Measurements from ENCODE around the gene PDXP. TPM values are rescaled to one million over a fixed set of nuclear protein-coding genes. Genes with fewer than 3 reads are reported as not detected.

PDXP gene
- total and polyA plus RNA-seq, 4 donors, result 23.4 to 42.2 (median 28.5) TPM

DNA sequence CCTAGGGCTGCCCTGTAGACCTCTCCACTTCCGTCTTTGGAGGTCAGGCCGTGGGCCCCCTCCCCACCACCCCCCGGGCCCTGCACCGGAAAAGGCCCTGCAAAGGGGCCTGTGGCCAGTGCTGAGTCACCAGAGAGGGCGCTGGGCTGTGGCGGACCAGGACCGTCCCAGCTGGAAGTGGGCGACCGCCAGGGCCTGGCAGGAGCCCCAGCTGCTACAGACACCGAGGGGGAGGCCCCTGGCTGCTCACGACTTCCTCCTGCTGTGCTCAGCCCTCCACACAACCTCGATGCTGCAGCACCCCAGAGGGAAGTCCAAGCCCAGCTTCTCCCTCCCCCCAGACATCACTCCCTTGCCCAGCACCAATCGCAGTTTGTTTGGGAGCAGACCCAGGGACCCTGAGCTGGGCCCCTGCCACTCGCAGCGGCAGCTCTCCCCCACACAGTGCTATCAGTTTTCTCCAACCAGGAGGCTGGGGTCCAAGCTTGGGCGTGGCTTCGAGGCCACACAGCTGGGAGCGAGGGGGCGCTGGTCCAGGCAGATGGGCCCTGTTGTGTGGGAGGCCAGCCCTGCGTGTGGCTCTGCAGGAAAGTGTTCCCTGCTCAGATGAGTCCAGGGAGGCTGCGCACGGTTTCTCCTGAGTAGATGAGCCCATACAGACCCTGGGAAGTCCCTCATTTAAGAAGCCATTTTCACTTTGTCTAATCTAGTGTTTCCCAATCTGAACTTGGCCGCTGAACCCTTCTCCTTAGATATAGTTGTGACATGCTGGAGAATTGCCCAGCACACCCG lies 24.7 kb upstream of the PDXP start:
- WGBS, result 37% methylated on average over 24 of the region's 24 CpGs
- H3K27ac ChIP-seq (ENCODE audit: low read depth in 1 of 2, low read length in 2 of 2), result peak overlapping the region; percentile 80 to 84
- H3K27me3 ChIP-seq (ENCODE audit: control insufficient read depth in 4 of 4, insufficient read depth in 4 of 4, low read length in 3 of 4), result no peaks in the 10 kb centered on the region
- H3K4me3 ChIP-seq (ENCODE audit: low read depth in 1 of 3, low read length in 3 of 3), result no peak overlapping the region
- peaks cover 7 to 55% (median 39%) of the 10 kb centered on the region in 4 donors for H3K4me1 ChIP-seq (ENCODE audit: control insufficient read depth in 4 of 4, insufficient read depth in 4 of 4, low read length in 3 of 4)
- H3K9ac ChIP-seq (ENCODE audit: low read depth in 1 of 2, low read length in 2 of 2), result no peak overlapping the region
- DNase-seq (ENCODE audit: low spot score), result no peak
- no peaks in the 10 kb centered on the region for H3K9me3 ChIP-seq (ENCODE audit: control insufficient read depth in 4 of 4, low read length in 3 of 4)
- TF ChIP-seq HNF4G (IDR thresholded peaks at IDR 0.05) (no peak), RXRA (IDR thresholded peaks at IDR 0.05) (peak; percentile 22 to 39), YY1 (IDR thresholded peaks at IDR 0.05) (no peak), SP1 (IDR thresholded peaks at IDR 0.05) (peak; percentile 28), HNF4A (conservative IDR thresholded peaks at IDR 0.05) (peak; percentile 30), RAD21 (IDR thresholded peaks at IDR 0.05) (no peak), JUND (IDR thresholded peaks at IDR 0.05) (peak in 1 of 2 donors; percentile 15), GABPA (IDR thresholded peaks at IDR 0.05 in 1 of 2, conservative IDR thresholded peaks at IDR 0.05 in 1 of 2) (peak in 1 of 2 donors; percentile 7)
- TF ChIP-seq, protein P1, sequence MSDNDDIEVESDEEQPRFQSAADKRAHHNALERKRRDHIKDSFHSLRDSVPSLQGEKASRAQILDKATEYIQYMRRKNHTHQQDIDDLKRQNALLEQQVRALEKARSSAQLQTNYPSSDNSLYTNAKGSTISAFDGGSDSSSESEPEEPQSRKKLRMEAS (IDR thresholded peaks at IDR 0.05), result no peak
- TF ChIP-seq, protein P2, sequence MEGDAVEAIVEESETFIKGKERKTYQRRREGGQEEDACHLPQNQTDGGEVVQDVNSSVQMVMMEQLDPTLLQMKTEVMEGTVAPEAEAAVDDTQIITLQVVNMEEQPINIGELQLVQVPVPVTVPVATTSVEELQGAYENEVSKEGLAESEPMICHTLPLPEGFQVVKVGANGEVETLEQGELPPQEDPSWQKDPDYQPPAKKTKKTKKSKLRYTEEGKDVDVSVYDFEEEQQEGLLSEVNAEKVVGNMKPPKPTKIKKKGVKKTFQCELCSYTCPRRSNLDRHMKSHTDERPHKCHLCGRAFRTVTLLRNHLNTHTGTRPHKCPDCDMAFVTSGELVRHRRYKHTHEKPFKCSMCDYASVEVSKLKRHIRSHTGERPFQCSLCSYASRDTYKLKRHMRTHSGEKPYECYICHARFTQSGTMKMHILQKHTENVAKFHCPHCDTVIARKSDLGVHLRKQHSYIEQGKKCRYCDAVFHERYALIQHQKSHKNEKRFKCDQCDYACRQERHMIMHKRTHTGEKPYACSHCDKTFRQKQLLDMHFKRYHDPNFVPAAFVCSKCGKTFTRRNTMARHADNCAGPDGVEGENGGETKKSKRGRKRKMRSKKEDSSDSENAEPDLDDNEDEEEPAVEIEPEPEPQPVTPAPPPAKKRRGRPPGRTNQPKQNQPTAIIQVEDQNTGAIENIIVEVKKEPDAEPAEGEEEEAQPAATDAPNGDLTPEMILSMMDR (IDR thresholded peaks at IDR 0.05; ENCODE audit: low read depth, low read length, missing input control), result peak; percentile 3
- TF ChIP-seq, protein P3, sequence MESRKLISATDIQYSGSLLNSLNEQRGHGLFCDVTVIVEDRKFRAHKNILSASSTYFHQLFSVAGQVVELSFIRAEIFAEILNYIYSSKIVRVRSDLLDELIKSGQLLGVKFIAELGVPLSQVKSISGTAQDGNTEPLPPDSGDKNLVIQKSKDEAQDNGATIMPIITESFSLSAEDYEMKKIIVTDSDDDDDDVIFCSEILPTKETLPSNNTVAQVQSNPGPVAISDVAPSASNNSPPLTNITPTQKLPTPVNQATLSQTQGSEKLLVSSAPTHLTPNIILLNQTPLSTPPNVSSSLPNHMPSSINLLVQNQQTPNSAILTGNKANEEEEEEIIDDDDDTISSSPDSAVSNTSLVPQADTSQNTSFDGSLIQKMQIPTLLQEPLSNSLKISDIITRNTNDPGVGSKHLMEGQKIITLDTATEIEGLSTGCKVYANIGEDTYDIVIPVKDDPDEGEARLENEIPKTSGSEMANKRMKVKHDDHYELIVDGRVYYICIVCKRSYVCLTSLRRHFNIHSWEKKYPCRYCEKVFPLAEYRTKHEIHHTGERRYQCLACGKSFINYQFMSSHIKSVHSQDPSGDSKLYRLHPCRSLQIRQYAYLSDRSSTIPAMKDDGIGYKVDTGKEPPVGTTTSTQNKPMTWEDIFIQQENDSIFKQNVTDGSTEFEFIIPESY (IDR thresholded peaks at IDR 0.05), result no peak
- TF ChIP-seq, protein P4, sequence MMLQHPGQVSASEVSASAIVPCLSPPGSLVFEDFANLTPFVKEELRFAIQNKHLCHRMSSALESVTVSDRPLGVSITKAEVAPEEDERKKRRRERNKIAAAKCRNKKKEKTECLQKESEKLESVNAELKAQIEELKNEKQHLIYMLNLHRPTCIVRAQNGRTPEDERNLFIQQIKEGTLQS (IDR thresholded peaks at IDR 0.05), result no peak
- peaks cover 0 to 10% (median 3%) of the 10 kb centered on the region in 4 donors for H3K36me3 ChIP-seq (ENCODE audit: control insufficient read depth in 4 of 4, insufficient read depth in 3 of 4, low read depth in 1 of 4, low read length in 3 of 4)

DNA sequence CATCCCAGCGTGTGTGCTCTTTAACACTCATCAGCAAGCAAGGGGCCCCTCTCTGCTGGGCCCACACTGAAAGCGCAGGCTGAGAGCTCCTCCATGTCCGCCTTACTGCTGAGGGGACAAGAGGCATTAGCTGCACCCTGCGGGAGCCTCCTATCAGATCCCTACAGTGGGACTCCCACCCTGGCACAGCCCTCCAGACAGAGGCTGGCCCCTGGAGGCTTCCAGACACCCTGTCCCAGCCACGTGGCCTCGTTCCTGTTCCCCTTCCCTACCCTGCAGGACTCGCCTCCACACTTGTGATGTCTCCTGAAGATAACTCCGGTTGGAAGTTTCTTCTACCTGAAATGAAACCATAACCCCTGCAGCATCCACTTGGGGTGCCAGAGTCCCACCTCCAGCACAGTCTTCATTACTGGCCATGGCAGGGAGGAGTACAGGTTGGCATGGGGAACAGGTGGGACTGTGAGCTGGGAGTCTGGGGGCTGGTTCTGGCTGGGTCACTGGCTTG lies 24.1 kb upstream of the PDXP start:
- H3K27ac ChIP-seq (ENCODE audit: low read depth in 1 of 2, low read length in 2 of 2), result peak overlapping the region; percentile 80 to 84
- TF ChIP-seq RXRA (IDR thresholded peaks at IDR 0.05) (no peak), NR2F2 (IDR thresholded peaks at IDR 0.05) (no peak), SP1 (IDR thresholded peaks at IDR 0.05) (no peak), JUND (IDR thresholded peaks at IDR 0.05) (no peak)
- TF ChIP-seq, protein P4 (IDR thresholded peaks at IDR 0.05), result no peak
- TF ChIP-seq, protein P2 (IDR thresholded peaks at IDR 0.05; ENCODE audit: low read depth, low read length, missing input control), result no peak
- WGBS, result 66% methylated on average over 8 of the region's 8 CpGs
- H3K4me1 ChIP-seq (ENCODE audit: control insufficient read depth in 4 of 4, insufficient read depth in 4 of 4, low read length in 3 of 4), result peaks cover 9 to 59% (median 41%) of the 10 kb centered on the region in 4 donors
- DNase-seq (ENCODE audit: low spot score), result no peak
- no peaks in the 10 kb centered on the region for H3K27me3 ChIP-seq (ENCODE audit: control insufficient read depth in 4 of 4, insufficient read depth in 4 of 4, low read length in 3 of 4)
- H3K9ac ChIP-seq (ENCODE audit: low read depth in 1 of 2, low read length in 2 of 2), result no peak overlapping the region
- H3K4me3 ChIP-seq (ENCODE audit: low read depth in 1 of 3, low read length in 3 of 3), result no peak overlapping the region
- peaks cover 0 to 6% (median 3%) of the 10 kb centered on the region in 4 donors for H3K36me3 ChIP-seq (ENCODE audit: control insufficient read depth in 4 of 4, insufficient read depth in 3 of 4, low read depth in 1 of 4, low read length in 3 of 4)
- H3K9me3 ChIP-seq (ENCODE audit: control insufficient read depth in 4 of 4, low read length in 3 of 4), result no peaks in the 10 kb centered on the region

Measured in liver (tissue), 9 donors.